Epithelial cell of esophagus (primary cell): ENCODE results near the gene CALCOCO1.
"Not testable (repeated sequence)": the region's sequence is repeated elsewhere in the genome, so short reads cannot be mapped to it uniquely, and the experiment has no call there.

Source experiments
- DNase-seq: peaks from one replicate; pipeline ENCODE4 v3.0.0; 2010; ENCODE audit warnings: low read depth
- H3K4me3 ChIP-seq: 2 replicates; pipeline ENCODE4 v1.5.1; 2011; ENCODE audit warnings: mild to moderate bottlenecking, low read length, control low read depth
- TF ChIP-seq, protein P1 (sequence below): IDR thresholded peaks from 2 replicates; pipeline ENCODE4 v1.5.1; 2011; ENCODE audit warnings: low read depth, mild to moderate bottlenecking, low read length, control low read depth, inconsistent platforms; ENCODE audit not compliant: insufficient read depth; ENCODE audit errors: missing control alignments

The CALCOCO1 gene

DNA sequence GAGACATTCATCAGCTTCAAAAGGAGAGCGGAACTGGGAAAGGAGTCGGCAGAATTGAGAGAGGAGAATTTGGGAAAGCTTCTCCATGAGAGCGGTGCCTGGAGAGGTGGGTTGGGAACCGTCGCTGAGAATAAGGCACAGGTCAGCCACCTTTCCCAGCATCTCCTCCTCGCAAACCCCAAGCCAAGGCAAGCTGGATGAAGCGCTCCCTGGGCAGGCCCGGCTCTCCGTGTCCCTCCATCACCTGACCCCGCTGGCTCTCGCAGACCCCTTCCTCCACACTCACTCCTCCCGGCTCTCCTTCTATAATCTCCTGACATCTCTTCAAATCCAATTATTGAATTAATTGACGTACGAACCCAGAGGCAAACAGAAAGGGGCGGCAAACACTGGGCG lies 32.5 kb downstream of the CALCOCO1 start:
- TF ChIP-seq, protein P1, sequence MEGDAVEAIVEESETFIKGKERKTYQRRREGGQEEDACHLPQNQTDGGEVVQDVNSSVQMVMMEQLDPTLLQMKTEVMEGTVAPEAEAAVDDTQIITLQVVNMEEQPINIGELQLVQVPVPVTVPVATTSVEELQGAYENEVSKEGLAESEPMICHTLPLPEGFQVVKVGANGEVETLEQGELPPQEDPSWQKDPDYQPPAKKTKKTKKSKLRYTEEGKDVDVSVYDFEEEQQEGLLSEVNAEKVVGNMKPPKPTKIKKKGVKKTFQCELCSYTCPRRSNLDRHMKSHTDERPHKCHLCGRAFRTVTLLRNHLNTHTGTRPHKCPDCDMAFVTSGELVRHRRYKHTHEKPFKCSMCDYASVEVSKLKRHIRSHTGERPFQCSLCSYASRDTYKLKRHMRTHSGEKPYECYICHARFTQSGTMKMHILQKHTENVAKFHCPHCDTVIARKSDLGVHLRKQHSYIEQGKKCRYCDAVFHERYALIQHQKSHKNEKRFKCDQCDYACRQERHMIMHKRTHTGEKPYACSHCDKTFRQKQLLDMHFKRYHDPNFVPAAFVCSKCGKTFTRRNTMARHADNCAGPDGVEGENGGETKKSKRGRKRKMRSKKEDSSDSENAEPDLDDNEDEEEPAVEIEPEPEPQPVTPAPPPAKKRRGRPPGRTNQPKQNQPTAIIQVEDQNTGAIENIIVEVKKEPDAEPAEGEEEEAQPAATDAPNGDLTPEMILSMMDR = no peak
- H3K4me3 ChIP-seq = no peak overlapping the region
- no peak for DNase-seq

DNA sequence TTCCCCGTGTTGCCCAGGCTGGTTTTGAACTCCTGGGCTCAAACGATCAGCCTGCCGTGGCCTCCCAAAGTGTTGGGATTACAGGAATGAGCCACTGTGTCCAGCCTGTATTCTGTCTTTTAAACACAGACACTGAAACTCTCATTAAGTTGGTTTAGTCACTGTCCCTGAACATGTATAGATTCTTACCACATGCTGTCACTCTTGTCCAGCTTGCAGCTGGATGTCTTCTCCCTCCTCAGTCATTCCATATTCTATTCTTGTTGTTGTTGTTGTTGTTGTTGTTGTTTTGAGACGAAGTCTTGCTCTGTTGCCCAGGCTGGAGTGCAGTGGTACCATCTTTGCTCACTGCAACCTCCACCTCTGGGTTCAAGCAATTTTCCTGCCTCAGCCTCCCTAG lies 39.1 kb downstream of the CALCOCO1 start:
- TF ChIP-seq, protein P1 = no peak
- no peak for DNase-seq
- no peak overlapping the region for H3K4me3 ChIP-seq

DNA sequence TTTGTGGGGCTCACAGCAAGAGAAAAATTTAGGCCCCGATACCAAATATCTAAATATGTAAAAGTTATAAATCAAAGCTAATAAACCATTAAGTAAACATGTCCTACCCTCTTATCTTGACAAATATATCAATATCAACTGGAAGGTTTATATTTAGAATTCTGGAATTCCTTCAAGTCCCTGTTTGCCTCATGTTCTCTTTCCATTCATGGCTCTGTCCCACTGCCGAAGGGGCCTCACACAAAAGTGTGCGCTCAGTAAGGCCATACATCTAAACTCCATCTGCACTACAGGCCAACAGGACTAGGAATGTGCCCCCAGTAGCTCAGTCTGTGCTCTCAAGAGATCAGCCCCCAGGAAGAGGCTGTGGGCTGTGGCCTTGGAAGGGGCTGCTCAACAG lies 40.8 kb downstream of the CALCOCO1 start:
- no peak for DNase-seq
- no peak overlapping the region for H3K4me3 ChIP-seq
- TF ChIP-seq, protein P1 = no peak

DNA sequence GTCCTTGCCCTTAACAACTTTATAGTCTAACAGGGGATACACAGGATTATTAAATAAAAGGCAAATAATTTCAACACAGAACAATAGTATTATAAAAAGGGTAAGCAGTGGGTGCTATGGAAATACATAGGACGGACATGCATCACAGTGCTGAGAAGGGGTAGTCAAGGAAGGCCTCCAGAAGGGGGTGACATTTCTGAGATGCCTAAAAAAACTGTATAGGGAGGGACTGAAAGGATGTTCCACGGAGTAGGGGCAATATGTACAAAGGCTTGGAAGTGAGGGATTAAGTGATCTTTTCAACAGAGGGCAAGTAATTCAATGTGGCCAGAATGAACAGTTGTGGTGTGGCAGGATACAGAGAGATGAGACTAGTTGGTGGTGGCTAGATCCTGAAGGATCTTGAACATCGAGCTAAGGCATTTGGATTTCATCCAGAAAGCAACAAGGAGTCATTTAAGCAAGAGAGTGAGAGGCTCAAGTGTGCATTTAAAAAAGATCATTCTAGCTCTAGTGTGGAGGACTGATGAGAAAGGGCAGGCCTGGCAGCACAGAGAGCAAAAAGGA lies 42.5 kb downstream of the CALCOCO1 start:
- no peak for DNase-seq
- H3K4me3 ChIP-seq = no peak overlapping the region
- TF ChIP-seq, protein P1 = no peak

DNA sequence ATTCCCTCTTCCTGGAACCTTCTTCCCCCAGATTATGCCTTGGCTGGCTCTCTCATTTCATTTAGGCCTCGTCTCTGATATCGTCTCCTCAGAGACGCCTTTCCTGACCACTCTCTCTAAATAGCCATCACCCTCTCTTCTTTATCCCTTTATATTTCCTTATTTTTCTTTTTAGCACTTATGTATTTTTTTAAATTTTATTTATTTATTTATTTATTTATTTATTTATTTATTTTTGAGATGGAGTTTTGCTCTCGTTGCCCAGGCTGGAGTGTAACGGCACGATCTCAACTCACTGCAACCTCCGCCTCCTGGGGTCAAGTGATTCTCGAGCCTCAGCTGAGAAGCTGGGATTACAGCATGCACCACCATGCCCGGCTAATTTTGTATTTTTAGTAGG lies 43.3 kb downstream of the CALCOCO1 start:
- DNase-seq = no peak
- TF ChIP-seq, protein P1 = no peak
- no peak overlapping the region for H3K4me3 ChIP-seq

DNA sequence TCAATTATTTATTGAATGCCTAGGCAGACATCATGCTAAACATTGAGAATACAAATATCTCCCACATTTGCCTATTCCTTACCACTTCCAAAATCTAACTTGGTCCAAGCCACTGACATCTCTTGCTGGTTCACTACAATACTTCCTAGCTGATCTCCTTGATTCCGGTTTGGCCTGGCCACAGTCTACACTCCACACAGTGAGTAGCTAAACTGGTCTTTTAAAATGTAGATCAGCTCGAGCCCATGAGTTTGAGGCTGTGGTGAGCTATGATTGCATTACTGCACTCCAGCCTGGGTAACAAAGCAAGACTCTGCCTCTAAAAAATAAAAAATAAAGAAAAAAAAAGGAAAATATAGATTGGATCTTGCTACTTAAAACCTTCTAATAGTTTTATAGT lies 43.8 kb downstream of the CALCOCO1 start:
- no peak for DNase-seq
- TF ChIP-seq, protein P1 = no peak

DNA sequence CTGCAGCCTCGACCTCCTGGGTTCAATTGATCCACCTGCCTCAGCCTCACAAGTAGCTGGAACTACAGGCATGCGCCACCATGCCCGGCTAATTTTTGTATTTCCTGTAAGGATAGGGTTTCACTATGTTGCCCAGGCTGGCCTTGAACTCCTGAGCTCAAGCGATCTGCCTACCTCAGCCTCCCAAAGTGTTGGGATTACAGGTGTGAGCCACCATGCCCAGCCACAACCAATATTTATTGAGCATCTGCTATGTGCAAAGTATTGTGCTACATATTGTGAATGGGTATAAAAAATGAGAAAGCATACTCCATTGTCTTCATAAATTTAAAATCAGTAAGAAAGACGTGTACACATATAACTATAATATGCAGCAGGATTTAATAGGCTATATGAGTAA lies 47.2 kb downstream of the CALCOCO1 start:
- DNase-seq, H3K4me3 ChIP-seq: not testable (repeated sequence)

More for the DNA sequence above, 43.8 kb downstream of the CALCOCO1 start:
- no peak overlapping the region for H3K4me3 ChIP-seq
